A172 (cell line): ENCODE data around the gene AIFM2. TPM values are rescaled to one million over a fixed set of nuclear protein-coding genes. Genes with fewer than 3 reads are reported as not detected.

ENCODE experiments used
- DNase-seq: peaks from one replicate; pipeline ENCODE4 v3.0.0-alpha.2; 2015; ENCODE audit warnings: low spot score
- total RNA-seq: library from RNA; depleted of rRNA; stranded (reverse); fragments of >200 nt; shearing (Covaris generic); gene quantifications from 2 replicates; pipeline ENCODE4 v1.2.3, GENCODE V29; 2014

Gene AIFM2
- total RNA-seq, 1 experiment from 2014 or later = 16.3 TPM

GRCh38 chr10:70146489-70147258 lies 14.0 kb upstream of the AIFM2 start, which contains the start of gene TYSND1:
Gene TYSND1, minus strand, starts transcription at chr10:70146700. Its CDS starts 114 bp downstream, at chr10:70146586.
- peak; percentile 99 for DNase-seq

DNA sequence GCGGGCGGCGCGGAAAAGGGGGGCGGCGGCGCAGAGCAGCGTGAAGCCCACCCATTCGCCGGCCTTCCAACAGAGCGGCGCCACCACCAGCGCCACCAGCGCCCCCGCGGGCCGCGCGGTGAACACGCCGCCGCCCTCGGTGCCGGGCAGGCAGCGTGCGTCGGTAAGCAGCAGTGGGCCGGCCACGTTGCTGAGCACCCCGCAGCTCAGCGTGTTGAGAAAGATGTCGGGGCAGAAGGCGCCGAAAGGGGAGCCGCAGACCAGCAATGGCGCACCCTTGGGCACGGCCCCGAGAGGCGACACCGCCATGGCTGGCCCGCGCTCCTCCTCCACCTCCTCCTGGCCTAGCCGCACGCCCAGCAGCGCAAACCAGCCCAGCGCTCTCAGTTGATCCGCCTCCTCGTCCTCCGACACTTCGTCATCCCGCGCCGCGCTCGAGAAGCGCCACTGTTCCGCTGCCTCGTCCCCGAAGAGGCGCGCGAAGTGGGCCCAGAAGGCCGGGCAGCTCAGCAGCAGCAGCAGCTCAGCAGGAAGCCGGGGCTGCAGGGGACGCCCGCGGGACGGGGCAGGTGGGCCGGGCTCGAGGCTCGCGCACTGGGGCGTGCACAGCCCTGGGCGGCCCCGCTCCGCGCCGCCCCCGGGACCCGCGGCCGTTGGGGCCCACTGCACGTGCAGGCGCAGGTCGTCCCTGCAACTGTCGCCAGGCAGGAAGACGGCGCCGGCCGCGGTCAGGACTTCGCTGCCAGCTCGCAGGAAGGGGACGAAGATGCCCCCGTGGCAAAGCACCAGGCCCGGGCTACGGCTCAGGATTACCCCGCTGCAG lies 13.3 kb upstream of the AIFM2 start:
- DNase-seq = peak; percentile 24

DNA sequence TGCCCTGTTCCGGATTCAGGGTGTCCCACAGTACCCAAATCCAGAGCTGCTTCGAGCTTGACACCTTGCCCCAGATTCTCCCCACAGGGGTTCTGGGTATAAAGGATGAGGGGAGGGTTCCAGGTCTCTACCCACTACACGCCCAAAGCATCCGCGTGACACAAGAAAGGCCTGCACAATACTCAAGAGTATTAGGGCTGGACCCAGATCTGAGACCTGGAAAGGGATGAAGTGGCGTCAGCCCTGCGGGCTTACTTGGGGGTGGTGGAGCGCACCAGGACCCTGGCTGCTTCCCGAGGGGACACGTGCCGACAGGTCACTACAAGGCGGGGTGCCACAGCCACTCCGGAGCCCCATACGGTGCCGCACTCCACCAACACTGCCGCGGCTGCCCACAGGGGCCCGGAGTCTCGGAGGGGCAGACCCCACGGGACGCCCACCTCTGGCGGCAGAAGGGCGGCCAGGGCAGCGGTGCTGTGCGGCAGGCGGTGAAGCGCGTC lies 12.6 kb upstream of the AIFM2 start:
- no peak for DNase-seq

- DNase-seq = no peak
Measured at GRCh38 chr10:70144372-70145110, 11.9 kb upstream of the AIFM2 start.

GRCh38 chr10:70142555-70142954 lies 9.9 kb upstream of the AIFM2 start:
- DNase-seq = no peak

DNA sequence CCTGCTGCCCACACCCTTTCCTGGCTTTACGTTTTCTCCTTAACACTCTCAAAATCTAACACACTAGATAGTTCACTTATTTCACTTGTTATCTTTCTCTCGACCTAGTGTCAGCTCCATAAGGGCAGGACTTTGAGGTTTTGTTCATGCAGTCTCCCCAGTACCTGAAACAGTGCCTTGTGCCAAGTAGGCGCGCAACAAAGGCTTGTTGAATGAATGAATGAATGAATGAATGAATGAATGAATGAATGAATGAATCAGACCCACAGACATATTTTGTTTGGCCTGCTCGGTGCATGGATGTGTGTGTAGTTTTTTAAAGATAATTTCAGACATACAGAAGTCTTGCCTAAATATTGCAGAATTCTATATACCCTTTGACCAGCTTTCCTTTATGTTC lies 7.7 kb upstream of the AIFM2 start:
- DNase-seq = no peak

DNA sequence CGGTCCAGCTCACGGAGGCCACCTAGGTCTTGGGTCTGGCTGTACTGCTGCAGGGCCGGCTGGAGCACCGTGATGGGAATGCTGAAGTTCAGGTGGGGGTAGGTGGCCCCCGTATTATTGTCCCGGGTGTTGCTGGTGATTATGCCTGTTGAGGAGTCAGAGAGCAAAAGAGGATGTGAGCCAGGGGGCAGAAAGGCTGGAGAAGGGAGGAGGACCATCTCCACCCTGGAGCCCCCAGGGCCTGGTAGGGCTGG lies 7.3 kb upstream of the AIFM2 start:
- no peak for DNase-seq

DNA sequence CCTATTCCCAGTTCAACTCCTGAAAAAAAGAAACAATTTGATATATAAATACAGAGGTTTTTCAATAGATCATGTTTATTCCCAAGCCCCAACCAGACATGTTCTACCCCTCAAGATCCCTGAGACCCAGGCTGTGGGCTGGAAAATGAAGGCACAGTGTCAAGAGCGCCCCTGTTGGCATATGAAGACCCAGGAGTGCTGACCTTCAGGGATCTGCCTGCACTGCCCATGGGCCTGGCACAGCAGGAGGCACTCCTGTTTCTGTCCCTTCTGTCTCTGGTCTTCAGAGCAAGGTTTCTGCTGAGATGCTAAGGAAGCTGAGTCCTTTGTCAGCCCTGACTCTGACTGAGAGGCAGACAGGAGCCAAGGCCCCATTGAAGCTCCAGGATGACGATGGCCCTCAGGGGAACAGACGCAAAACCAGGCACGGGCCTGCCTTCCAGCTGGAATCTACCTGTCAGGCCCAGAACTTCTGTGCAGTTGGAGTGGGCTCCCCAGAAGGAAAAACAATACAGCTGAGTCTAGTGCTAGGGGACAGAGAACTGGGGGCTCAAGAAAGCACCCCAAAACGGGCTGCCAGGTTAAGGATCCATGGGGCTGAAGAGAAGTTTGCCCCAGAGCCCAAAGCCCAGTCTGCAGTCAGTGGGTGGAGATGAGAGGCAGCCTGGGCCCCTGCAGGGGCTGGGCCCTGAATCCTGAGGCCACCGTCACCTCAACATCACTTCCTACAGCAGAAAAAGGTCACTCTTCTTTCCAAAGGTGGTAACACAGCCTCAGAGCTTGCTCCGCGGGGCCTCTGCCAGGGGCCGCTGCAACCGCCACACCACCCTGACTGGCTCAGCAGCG lies 6.7 kb upstream of the AIFM2 start:
- no peak for DNase-seq

GRCh38 chr10:70137927-70138883 lies 5.6 kb upstream of the AIFM2 start:
- DNase-seq = no peak

GRCh38 chr10:70137135-70137534 lies 4.5 kb upstream of the AIFM2 start:
- DNase-seq = no peak

- no peak for DNase-seq
Measured at GRCh38 chr10:70135684-70136083, 3.1 kb upstream of the AIFM2 start.

GRCh38 chr10:70135046-70135445 lies 2.4 kb upstream of the AIFM2 start:
- DNase-seq = no peak

DNA sequence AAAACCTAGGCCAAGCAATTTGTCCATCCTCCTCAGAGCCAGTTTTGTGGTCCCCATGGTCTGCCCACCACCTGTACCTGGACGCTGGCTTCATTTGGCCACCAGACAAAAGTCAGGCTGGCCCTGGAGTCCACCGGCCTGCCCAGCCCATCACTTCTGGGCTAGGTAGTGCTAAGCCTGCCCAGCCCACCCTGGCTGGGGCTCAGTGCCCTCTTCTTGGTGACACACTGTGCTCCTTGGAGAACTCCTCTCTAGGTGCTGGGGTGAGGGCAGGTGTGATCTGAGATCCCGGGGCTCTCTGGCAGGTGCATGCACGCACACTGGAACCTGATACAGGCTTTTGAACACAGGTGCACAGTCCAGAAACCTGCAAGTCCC lies 1.1 kb downstream of the AIFM2 start:
- no peak for DNase-seq

DNA sequence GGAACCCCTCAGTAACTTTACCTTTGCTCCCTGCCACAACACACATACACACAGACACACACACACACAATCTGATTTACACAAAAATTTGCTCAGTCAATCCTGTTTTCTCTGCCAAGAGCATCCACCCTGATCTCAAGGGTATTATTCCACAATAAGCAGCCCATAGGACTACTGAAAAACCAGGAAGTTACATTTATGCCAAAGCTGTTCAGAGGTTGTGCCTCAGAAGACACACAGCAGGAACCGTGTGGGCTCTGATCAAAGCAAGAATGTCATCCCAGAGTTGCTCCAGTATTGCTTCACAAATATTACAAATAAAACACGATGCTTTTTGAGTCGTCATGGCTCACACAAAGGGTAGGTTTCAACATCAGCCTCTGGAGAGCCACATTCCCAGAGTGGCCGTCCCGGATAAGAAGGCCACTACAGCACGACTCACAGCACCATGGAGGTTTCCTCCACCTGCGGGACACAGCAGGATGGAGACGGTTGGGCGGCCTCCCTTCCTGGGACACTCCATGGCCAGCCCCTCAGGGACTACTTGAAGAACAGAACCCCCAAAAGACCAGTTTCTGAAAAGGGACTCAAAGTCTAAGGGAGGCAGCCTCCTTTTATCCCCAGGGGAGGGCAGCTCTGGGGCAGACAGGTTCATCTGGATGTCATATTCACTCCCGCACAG lies 1.6 kb downstream of the AIFM2 start:
- DNase-seq = peak; percentile 31

GRCh38 chr10:70126700-70127395 lies 5.8 kb downstream of the AIFM2 start:
- no peak for DNase-seq

- no peak for DNase-seq
Measured at GRCh38 chr10:70125918-70126552, 6.6 kb downstream of the AIFM2 start.

DNA sequence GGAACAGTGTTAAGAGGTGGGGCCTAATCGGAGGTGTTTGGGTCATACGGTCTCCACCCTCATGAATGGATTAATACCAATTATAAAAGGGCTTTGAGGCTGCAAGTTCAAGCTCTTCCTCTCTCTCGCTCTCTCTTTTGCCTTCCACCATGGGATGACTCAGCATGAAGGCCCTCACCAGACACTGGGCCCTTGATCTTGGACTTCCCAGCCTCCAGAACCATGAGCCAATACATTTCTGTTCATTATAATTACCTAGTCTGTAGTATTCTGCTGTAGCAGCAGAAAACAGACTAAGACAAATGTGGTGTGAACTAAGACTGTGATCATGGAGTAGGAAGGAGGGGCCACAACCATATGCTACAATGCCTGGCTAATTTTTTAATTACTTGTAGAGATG lies 7.7 kb downstream of the AIFM2 start:
- no peak for DNase-seq

- no peak for DNase-seq
Measured at GRCh38 chr10:70124415-70124814, 8.2 kb downstream of the AIFM2 start.

DNA sequence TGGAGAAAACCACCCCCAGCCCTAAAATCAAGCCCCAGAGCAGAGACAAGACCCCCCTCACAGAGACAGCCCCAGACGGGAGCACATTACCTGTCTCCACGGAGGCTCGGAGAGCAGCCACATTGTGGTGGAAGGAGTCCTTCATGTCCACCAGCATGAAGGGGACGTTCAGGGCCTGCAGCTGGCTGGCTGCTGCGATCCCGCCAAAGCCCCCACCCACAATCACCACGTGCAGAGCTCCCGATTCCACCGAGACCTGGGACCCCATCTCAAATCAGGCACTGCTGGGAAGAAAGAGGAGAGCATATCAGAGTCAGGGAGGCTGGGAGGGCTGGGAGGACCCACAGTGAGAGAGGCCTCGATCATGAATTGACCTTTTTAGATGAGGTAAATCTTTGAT lies 8.8 kb downstream of the AIFM2 start:
- no peak for DNase-seq
